ENCODE data around the gene RPL26. TPM values are rescaled to one million over a fixed set of nuclear protein-coding genes. Genes with fewer than 3 reads are reported as not detected.

The RPL26 gene
- total and polyA plus RNA-seq, 2 donors (not counting 1 experiment from before 2014, with no cell fraction given), result 2,684 to 4,449 TPM

- ChIA-PET POLR2A (no interaction called here), CTCF (no interaction called here)
- H3K9me3 Mint-ChIP-seq (ENCODE audit: insufficient read depth), result no peaks in the 10 kb centered on the region
- no peak overlapping the region for H3K27ac Mint-ChIP-seq
- Histone ChIP-seq H3K4me3 (ENCODE audit: control extremely low read depth in 1 of 5, extremely low read depth in 1 of 5, insufficient read depth in 1 of 5, low read depth in 2 of 5, low read length in 4 of 5) (no peak overlapping the region), H4K20me1 (ENCODE audit: control insufficient read depth, insufficient read depth, low read length, poor library complexity, severe bottlenecking) (no peaks in the 10 kb centered on the region), H3K27me3 (replicated peaks in 1 of 4; ENCODE audit: control extremely low read depth in 1 of 4, control insufficient read depth in 3 of 4, insufficient read depth in 4 of 4, low read length in 3 of 4) (peaks cover 0 to 5% (median 2%) of the 10 kb centered on the region in 4 experiments), H3K9me3 (ENCODE audit: control extremely low read depth in 1 of 3, control insufficient read depth in 2 of 3, insufficient read depth in 1 of 3, low read length in 2 of 3) (no peaks in the 10 kb centered on the region), H3K27ac (ENCODE audit: low read length in 2 of 2) (no peak overlapping the region), H3K4me2 (replicated peaks; ENCODE audit: low read depth, low read length, poor library complexity, severe bottlenecking) (no peak overlapping the region), H3K4me1 (ENCODE audit: control insufficient read depth in 2 of 2, insufficient read depth in 2 of 2, low read length in 2 of 2) (no peaks in the 10 kb centered on the region), H2AFZ (ENCODE audit: insufficient read depth, low read depth, low read length, poor library complexity, severe bottlenecking) (no peak overlapping the region), H3K79me2 (ENCODE audit: control insufficient read depth, insufficient read depth, low read length) (no peaks in the 10 kb centered on the region), H3K36me3 (replicated peaks in 1 of 2; ENCODE audit: control extremely low read depth in 1 of 2, control insufficient read depth in 1 of 2, extremely low read depth in 1 of 2, insufficient read depth in 2 of 2, low read length in 1 of 2) (no peaks in the 10 kb centered on the region), H3K9ac (ENCODE audit: low read length) (no peak overlapping the region)
- H3K27me3 Mint-ChIP-seq, result peaks cover 28% of the 10 kb centered on the region
- no peak for ATAC-seq (ENCODE audit: low read depth)
- TF ChIP-seq EZH2 (IDR thresholded peaks at IDR 0.05; ENCODE audit: borderline replicate concordance, insufficient read depth, low read depth, low read length, poor library complexity, severe bottlenecking), result no peak
- TF ChIP-seq CTCF (IDR thresholded peaks at IDR 0.05), result no peak
- no peak overlapping the region for H3K4me3 Mint-ChIP-seq
- no peaks in the 10 kb centered on the region for H3K4me1 Mint-ChIP-seq
- intact Hi-C loops (cut with micrococcal nuclease), result no loop called here
- DNase-seq, result no peak
- 94% methylated on average over 3 of the region's 5 CpGs for WGBS (ENCODE audit: insufficient coverage)
Observed at GRCh38 chr17:8345951-8346665, 36.9 kb downstream of the RPL26 start.

GRCh38 chr17:8345052-8345690 lies 37.8 kb downstream of the RPL26 start:
- H3K4me1 Mint-ChIP-seq, result no peaks in the 10 kb centered on the region
- no peak overlapping the region for H3K4me3 Mint-ChIP-seq
- no peaks in the 10 kb centered on the region for H3K9me3 ChIP-seq (ENCODE audit: control extremely low read depth in 1 of 3, control insufficient read depth in 2 of 3, insufficient read depth in 1 of 3, low read length in 2 of 3)
- 100% methylated on average over 1 of the region's 6 CpGs for WGBS (ENCODE audit: insufficient coverage)
- H3K27me3 ChIP-seq (replicated peaks in 1 of 4; ENCODE audit: control extremely low read depth in 1 of 4, control insufficient read depth in 3 of 4, insufficient read depth in 4 of 4, low read length in 3 of 4), result peaks cover 0 to 5% (median 2%) of the 10 kb centered on the region in 4 experiments
- CTCF ChIA-PET, result no interaction called here
- DNase-seq (no peak), ATAC-seq (ENCODE audit: low read depth) (no peak)
- POLR2A ChIA-PET, result no interaction called here
- H3K36me3 ChIP-seq (replicated peaks in 1 of 2; ENCODE audit: control extremely low read depth in 1 of 2, control insufficient read depth in 1 of 2, extremely low read depth in 1 of 2, insufficient read depth in 2 of 2, low read length in 1 of 2), result no peaks in the 10 kb centered on the region
- no peak for TF ChIP-seq EZH2 (IDR thresholded peaks at IDR 0.05; ENCODE audit: borderline replicate concordance, insufficient read depth, low read depth, low read length, poor library complexity, severe bottlenecking)
- no peak for TF ChIP-seq CTCF (IDR thresholded peaks at IDR 0.05)
- intact Hi-C loops (cut with micrococcal nuclease), result no loop called here
- no peak overlapping the region for H3K27ac Mint-ChIP-seq
- no peak overlapping the region for H2AFZ ChIP-seq (ENCODE audit: insufficient read depth, low read depth, low read length, poor library complexity, severe bottlenecking)
- H4K20me1 ChIP-seq (ENCODE audit: control insufficient read depth, insufficient read depth, low read length, poor library complexity, severe bottlenecking), result no peaks in the 10 kb centered on the region
- no peaks in the 10 kb centered on the region for H3K4me1 ChIP-seq (ENCODE audit: control insufficient read depth in 2 of 2, insufficient read depth in 2 of 2, low read length in 2 of 2)
- no peaks in the 10 kb centered on the region for H3K79me2 ChIP-seq (ENCODE audit: control insufficient read depth, insufficient read depth, low read length)
- no peak overlapping the region for H3K27ac ChIP-seq (ENCODE audit: low read length in 2 of 2)
- H3K9ac ChIP-seq (ENCODE audit: low read length), result no peak overlapping the region
- H3K4me3 ChIP-seq (ENCODE audit: control extremely low read depth in 1 of 5, extremely low read depth in 1 of 5, insufficient read depth in 1 of 5, low read depth in 2 of 5, low read length in 4 of 5), result no peak overlapping the region
- peaks cover 22% of the 10 kb centered on the region for H3K27me3 Mint-ChIP-seq
- H3K4me2 ChIP-seq (replicated peaks; ENCODE audit: low read depth, low read length, poor library complexity, severe bottlenecking), result no peak overlapping the region
- H3K9me3 Mint-ChIP-seq (ENCODE audit: insufficient read depth), result no peaks in the 10 kb centered on the region
